ENCODE measurements around the gene ZNF281. TPM values are rescaled to one million over a fixed set of nuclear protein-coding genes. Genes with fewer than 3 reads are reported as not detected.

Gene ZNF281
- polyA plus RNA-seq (2012; ENCODE audit: missing spikeins): 12.0 TPM

GRCh38 chr1:200409761-200410565 lies at the start of gene ZNF281:
Gene ZNF281, minus strand, starts transcription at chr1:200410036. Its CDS starts 331 bp downstream, at chr1:200409705.
- FAIRE-seq: peak; percentile 94

GRCh38 chr1:200458780-200459179 lies 48.9 kb upstream of the ZNF281 start:
- no peak for DNase-seq (ENCODE audit: insufficient read length)
- no peak for FAIRE-seq
- no peak for TF ChIP-seq POLR2A (IDR thresholded peaks at IDR 0.05; ENCODE audit: low read depth, low read length)
- TF ChIP-seq POLR2AphosphoS5 (IDR thresholded peaks at IDR 0.05; ENCODE audit: low read depth, low read length): no peak
- no peak for TF ChIP-seq TAF1 (IDR thresholded peaks at IDR 0.05; ENCODE audit: borderline replicate concordance, low read depth, low read length)

More at GRCh38 chr1:200409761-200410565, at the start of gene ZNF281:
- peak; percentile 86 for DNase-seq (ENCODE audit: insufficient read length)
- no peak for TF ChIP-seq TAF1 (IDR thresholded peaks at IDR 0.05; ENCODE audit: borderline replicate concordance, low read depth, low read length)
- TF ChIP-seq POLR2AphosphoS5 (IDR thresholded peaks at IDR 0.05; ENCODE audit: low read depth, low read length): peak; percentile 36; the same call in 1 of the 2 replicates
- peak; percentile 55 for TF ChIP-seq POLR2A (IDR thresholded peaks at IDR 0.05; ENCODE audit: low read depth, low read length)

GRCh38 chr1:200457810-200458209 lies 48.0 kb upstream of the ZNF281 start:
- FAIRE-seq (no peak), DNase-seq (ENCODE audit: insufficient read length) (no peak)
- no peak for TF ChIP-seq TAF1 (IDR thresholded peaks at IDR 0.05; ENCODE audit: borderline replicate concordance, low read depth, low read length)
- TF ChIP-seq POLR2A (IDR thresholded peaks at IDR 0.05; ENCODE audit: low read depth, low read length): no peak
- TF ChIP-seq POLR2AphosphoS5 (IDR thresholded peaks at IDR 0.05; ENCODE audit: low read depth, low read length): no peak

- TF ChIP-seq TAF1 (IDR thresholded peaks at IDR 0.05; ENCODE audit: borderline replicate concordance, low read depth, low read length) (no peak), POLR2A (IDR thresholded peaks at IDR 0.05; ENCODE audit: low read depth, low read length) (no peak), POLR2AphosphoS5 (IDR thresholded peaks at IDR 0.05; ENCODE audit: low read depth, low read length) (no peak)
- DNase-seq (ENCODE audit: insufficient read length): no peak
- no peak for FAIRE-seq
Observed at GRCh38 chr1:200454425-200454824, 44.6 kb upstream of the ZNF281 start.

GRCh38 chr1:200453553-200453905 lies 43.7 kb upstream of the ZNF281 start:
- DNase-seq (ENCODE audit: insufficient read length): no peak
- TF ChIP-seq TAF1 (IDR thresholded peaks at IDR 0.05; ENCODE audit: borderline replicate concordance, low read depth, low read length): no peak
- TF ChIP-seq POLR2AphosphoS5 (IDR thresholded peaks at IDR 0.05; ENCODE audit: low read depth, low read length): no peak
- no peak for TF ChIP-seq POLR2A (IDR thresholded peaks at IDR 0.05; ENCODE audit: low read depth, low read length)
- no peak for FAIRE-seq

- no peak for TF ChIP-seq TAF1 (IDR thresholded peaks at IDR 0.05; ENCODE audit: borderline replicate concordance, low read depth, low read length)
- no peak for TF ChIP-seq POLR2A (IDR thresholded peaks at IDR 0.05; ENCODE audit: low read depth, low read length)
- TF ChIP-seq POLR2AphosphoS5 (IDR thresholded peaks at IDR 0.05; ENCODE audit: low read depth, low read length): no peak
- FAIRE-seq (peak; percentile 63), DNase-seq (ENCODE audit: insufficient read length) (no peak)
Observed at GRCh38 chr1:200452850-200453552, 43.2 kb upstream of the ZNF281 start.

- no peak for DNase-seq (ENCODE audit: insufficient read length)
Observed at GRCh38 chr1:200448034-200448762, 38.4 kb upstream of the ZNF281 start.

GRCh38 chr1:200445213-200445612 lies 35.4 kb upstream of the ZNF281 start:
- TF ChIP-seq TAF1 (IDR thresholded peaks at IDR 0.05; ENCODE audit: borderline replicate concordance, low read depth, low read length): no peak
- no peak for TF ChIP-seq POLR2AphosphoS5 (IDR thresholded peaks at IDR 0.05; ENCODE audit: low read depth, low read length)
- DNase-seq (ENCODE audit: insufficient read length) (no peak), FAIRE-seq (no peak)

More at GRCh38 chr1:200448034-200448762, 38.4 kb upstream of the ZNF281 start:
- peak; percentile 74 for FAIRE-seq
- TF ChIP-seq TAF1 (IDR thresholded peaks at IDR 0.05; ENCODE audit: borderline replicate concordance, low read depth, low read length): no peak
- TF ChIP-seq POLR2A (IDR thresholded peaks at IDR 0.05; ENCODE audit: low read depth, low read length): no peak
- no peak for TF ChIP-seq POLR2AphosphoS5 (IDR thresholded peaks at IDR 0.05; ENCODE audit: low read depth, low read length)

GRCh38 chr1:200444478-200444877 lies 34.6 kb upstream of the ZNF281 start:
- DNase-seq (ENCODE audit: insufficient read length) (no peak), FAIRE-seq (no peak)
- TF ChIP-seq TAF1 (IDR thresholded peaks at IDR 0.05; ENCODE audit: borderline replicate concordance, low read depth, low read length) (no peak), POLR2A (IDR thresholded peaks at IDR 0.05; ENCODE audit: low read depth, low read length) (no peak), POLR2AphosphoS5 (IDR thresholded peaks at IDR 0.05; ENCODE audit: low read depth, low read length) (no peak)

GRCh38 chr1:200443860-200444259 lies 34.0 kb upstream of the ZNF281 start:
- FAIRE-seq: no peak
- TF ChIP-seq POLR2AphosphoS5 (IDR thresholded peaks at IDR 0.05; ENCODE audit: low read depth, low read length) (no peak), TAF1 (IDR thresholded peaks at IDR 0.05; ENCODE audit: borderline replicate concordance, low read depth, low read length) (no peak), POLR2A (IDR thresholded peaks at IDR 0.05; ENCODE audit: low read depth, low read length) (no peak)
- DNase-seq (ENCODE audit: insufficient read length): no peak

GRCh38 chr1:200442537-200443156 lies 32.8 kb upstream of the ZNF281 start:
- TF ChIP-seq POLR2AphosphoS5 (IDR thresholded peaks at IDR 0.05; ENCODE audit: low read depth, low read length): no peak
- no peak for TF ChIP-seq POLR2A (IDR thresholded peaks at IDR 0.05; ENCODE audit: low read depth, low read length)
- TF ChIP-seq TAF1 (IDR thresholded peaks at IDR 0.05; ENCODE audit: borderline replicate concordance, low read depth, low read length): no peak
- DNase-seq (ENCODE audit: insufficient read length) (no peak), FAIRE-seq (no peak)
